OCI-LY3 (cell line): ENCODE measurements around the gene KIF27.
"Not testable (repeated sequence)": the region's sequence is repeated elsewhere in the genome, so short reads cannot be mapped to it uniquely, and the experiment has no call there.

Source experiments
- H2AFZ ChIP-seq: fragments of 200-600, 300-600 bp; shearing (Covaris generic); 2 replicates; pipeline ENCODE4 v1.6.0; 2014; ENCODE audit warnings: antibody characterized with exemption, low read depth, low read length
- H3K27ac ChIP-seq: fragments of 200-600, 300-600 bp; sonication (generic); 2 replicates; pipeline ENCODE4 v1.5.1; 2014; ENCODE audit warnings: mild to moderate bottlenecking, low read length, moderate library complexity, mixed read lengths
- H3K27me3 ChIP-seq: fragments of 200-600, 300-600 bp; sonication (generic); 2 replicates; pipeline ENCODE4 v1.6.1; 2014; ENCODE audit warnings: low read depth, low read length, mixed read lengths
- H3K36me3 ChIP-seq: fragments of 200-600, 300-600 bp; sonication (generic); replicated peaks from 2 replicates; pipeline ENCODE3; 2014; ENCODE audit warnings: low read depth, low read length, mixed read lengths
- H3K4me1 ChIP-seq: fragments of 300-600, 200-600 bp; sonication (generic); 2 replicates; pipeline ENCODE4 v1.6.1; 2014; ENCODE audit warnings: low read length, mixed read lengths
- H3K4me2 ChIP-seq: fragments of 200-600, 300-600 bp; sonication (generic); 2 replicates; pipeline ENCODE4 v1.6.1; 2014; ENCODE audit warnings: low read length, mixed read lengths
- H3K4me3 ChIP-seq: fragments of 300-600, 200-600 bp; sonication (generic); 2 replicates; pipeline ENCODE4 v1.5.1; 2014; ENCODE audit warnings: antibody characterized with exemption, mild to moderate bottlenecking, low read length, moderate library complexity
- H3K79me2 ChIP-seq: fragments of 300-600, 200-600 bp; shearing (Covaris generic); 2 replicates; pipeline ENCODE4 v1.6.1; 2014; ENCODE audit warnings: mild to moderate bottlenecking, low read length, mixed read lengths
- H3K9ac ChIP-seq: fragments of 300-600, 200-600 bp; shearing (Covaris generic); 2 replicates; pipeline ENCODE4 v1.6.0; 2014; ENCODE audit warnings: mild to moderate bottlenecking, low read length, moderate library complexity
- H3K9me3 ChIP-seq: fragments of 200-600, 300-600 bp; shearing (Covaris generic); 2 replicates; pipeline ENCODE4 v1.6.1; 2014; ENCODE audit warnings: low read length, mixed read lengths; ENCODE audit not compliant: insufficient read depth
- H4K20me1 ChIP-seq: fragments of 200-600, 300-600 bp; sonication (generic); 2 replicates; pipeline ENCODE4 v1.6.1; 2016; ENCODE audit warnings: low read length, mixed read lengths; ENCODE audit not compliant: insufficient read depth
- CTCF ChIP-seq: fragments of 200-600, 300-600 bp; sonication (generic); IDR thresholded peaks from 2 replicates; pipeline ENCODE4 v1.5.1; 2014; ENCODE audit warnings: antibody characterized with exemption, low read length, low read depth
- EZH2phosphoT487 ChIP-seq: fragments of 200-600 bp; shearing (Covaris generic); IDR thresholded peaks from 2 replicates; pipeline ENCODE4 v1.6.1; 2018; ENCODE audit warnings: antibody characterized with exemption, mixed run types, low read depth

Gene KIF27

GRCh38 chr9:83956086-83956435 lies 34.8 kb upstream of the KIF27 start:
- peak overlapping the region; percentile 81 for H3K4me3 ChIP-seq
- H3K9ac ChIP-seq: peak overlapping the region; percentile 90
- H3K4me1 ChIP-seq: peaks cover 10% of the 10 kb centered on the region
- peaks cover 3% of the 10 kb centered on the region for H3K36me3 ChIP-seq
- peak overlapping the region; percentile 53 for H3K27ac ChIP-seq
- H3K27me3 ChIP-seq: no peaks in the 10 kb centered on the region
- TF ChIP-seq EZH2phosphoT487: no peak
- no peak for TF ChIP-seq CTCF
- peak overlapping the region; percentile 86 for H2AFZ ChIP-seq
- H4K20me1 ChIP-seq: no peaks in the 10 kb centered on the region
- H3K79me2 ChIP-seq: peaks cover 12% of the 10 kb centered on the region; the same call in 1 of the 2 replicates
- H3K9me3 ChIP-seq: no peaks in the 10 kb centered on the region
- peak overlapping the region; percentile 90 for H3K4me2 ChIP-seq

- H3K4me2 ChIP-seq: not testable (repeated sequence)
Measured at GRCh38 chr9:83948096-83948495, 26.9 kb upstream of the KIF27 start.

DNA sequence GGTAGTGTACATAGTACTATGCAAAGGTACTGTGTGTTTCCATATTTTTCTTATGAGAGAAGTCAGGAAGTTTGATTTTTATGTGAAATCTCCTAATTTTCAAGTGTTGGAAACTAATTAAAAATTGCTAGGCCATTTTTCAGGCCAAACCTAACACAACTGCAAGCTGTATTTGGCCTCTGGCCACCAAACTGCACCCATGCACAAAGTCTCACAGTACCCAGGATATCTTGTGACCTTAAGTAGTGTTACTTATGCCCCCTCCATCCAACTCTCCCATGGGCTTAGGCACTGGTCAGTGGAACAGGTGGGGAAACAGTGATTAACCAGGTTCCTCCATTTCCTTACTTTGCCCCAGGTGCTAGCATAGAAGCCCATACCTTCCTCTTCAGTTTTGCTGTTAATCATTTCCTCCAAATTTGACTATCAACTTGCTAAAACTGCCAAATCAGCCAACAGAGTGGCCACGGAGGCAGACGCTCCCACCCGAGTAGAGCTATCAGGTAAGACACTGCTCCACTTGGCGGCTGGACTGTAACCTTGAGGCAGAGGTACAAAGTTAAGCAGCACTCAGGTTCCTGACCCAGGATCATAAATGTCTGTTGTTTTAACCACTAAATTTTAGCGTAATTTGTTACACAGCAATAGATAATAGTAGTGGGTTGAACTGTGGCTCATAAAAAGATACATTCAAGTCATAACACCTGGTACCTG lies 19.5 kb upstream of the KIF27 start:
- no peaks in the 10 kb centered on the region for H3K9me3 ChIP-seq
- no peaks in the 10 kb centered on the region for H3K27me3 ChIP-seq
- no peak overlapping the region for H2AFZ ChIP-seq
- no peak overlapping the region for H3K4me2 ChIP-seq
- no peak overlapping the region for H3K27ac ChIP-seq
- H3K9ac ChIP-seq: no peak overlapping the region
- H3K79me2 ChIP-seq: no peaks in the 10 kb centered on the region
- H3K36me3 ChIP-seq: peaks cover 24% of the 10 kb centered on the region
- no peaks in the 10 kb centered on the region for H4K20me1 ChIP-seq
- no peak for TF ChIP-seq CTCF
- TF ChIP-seq EZH2phosphoT487: no peak
- H3K4me3 ChIP-seq: no peak overlapping the region
- no peaks in the 10 kb centered on the region for H3K4me1 ChIP-seq

More at GRCh38 chr9:83948096-83948495, 26.9 kb upstream of the KIF27 start:
- not testable (repeated sequence) for H3K9ac ChIP-seq, H3K9me3 ChIP-seq, H4K20me1 ChIP-seq, H3K4me1 ChIP-seq, H2AFZ ChIP-seq, H3K27ac ChIP-seq, H3K27me3 ChIP-seq, H3K4me3 ChIP-seq, H3K79me2 ChIP-seq
- H3K36me3 ChIP-seq: peaks cover 29% of the 10 kb centered on the region

- Histone ChIP-seq H3K4me3 (no peak overlapping the region), H3K79me2 (no peaks in the 10 kb centered on the region), H3K36me3 (peaks cover 11% of the 10 kb centered on the region), H2AFZ (no peak overlapping the region), H3K9me3 (no peaks in the 10 kb centered on the region), H3K27ac (no peak overlapping the region), H4K20me1 (no peaks in the 10 kb centered on the region), H3K4me1 (peaks cover under 1% of the 10 kb centered on the region; the same call in 1 of the 2 replicates), H3K4me2 (no peak overlapping the region), H3K9ac (no peak overlapping the region), H3K27me3 (no peaks in the 10 kb centered on the region)
- peak; percentile 75 for TF ChIP-seq CTCF
- no peak for TF ChIP-seq EZH2phosphoT487
Measured at GRCh38 chr9:83937861-83938455, 16.7 kb upstream of the KIF27 start.
